Medulla oblongata (tissue), 1 donor: ENCODE measurements around the gene TRAIP.
"Not testable (repeated sequence)": the region's sequence is repeated elsewhere in the genome, so short reads cannot be mapped to it uniquely, and the experiment has no call there.

ENCODE experiments used
- DNase-seq: peaks from one replicate; pipeline ENCODE4 v3.0.0-alpha.2; 2015; ENCODE audit errors: extremely low spot score

Gene TRAIP

GRCh38 chr3:49856181-49857005 lies at the start of gene TRAIP:
TRAIP (minus strand) TSS chr3:49856564; CDS start chr3:49856453, 111 bp downstream.
- DNase-seq: peak; percentile 97

- DNase-seq: not testable (repeated sequence)
Measured at GRCh38 chr3:49904448-49904847, 48.1 kb upstream of the TRAIP start.

GRCh38 chr3:49903451-49904424 lies 47.4 kb upstream of the TRAIP start, which contains the start of gene MST1R:
MST1R (minus strand) TSS chr3:49903873; CDS start chr3:49903609, 264 bp downstream.
- DNase-seq: no peak

- no peak for DNase-seq
Measured at GRCh38 chr3:49902511-49903345, 46.4 kb upstream of the TRAIP start.

- DNase-seq: no peak
Measured at GRCh38 chr3:49901366-49902339, 45.3 kb upstream of the TRAIP start.

- no peak for DNase-seq
Measured at GRCh38 chr3:49900491-49901153, 44.3 kb upstream of the TRAIP start.

GRCh38 chr3:49899815-49900214 lies 43.5 kb upstream of the TRAIP start:
- DNase-seq: no peak

GRCh38 chr3:49898991-49899390 lies 42.6 kb upstream of the TRAIP start:
- no peak for DNase-seq

- DNase-seq: no peak
Measured at GRCh38 chr3:49896345-49896744, 40.0 kb upstream of the TRAIP start.

- DNase-seq: no peak
Measured at GRCh38 chr3:49895791-49896190, 39.4 kb upstream of the TRAIP start.

- DNase-seq: no peak
Measured at GRCh38 chr3:49889296-49889695, 32.9 kb upstream of the TRAIP start.

- no peak for DNase-seq
Measured at GRCh38 chr3:49886922-49887265, 30.5 kb upstream of the TRAIP start.

GRCh38 chr3:49883998-49884397 lies 27.6 kb upstream of the TRAIP start:
- DNase-seq: no peak

- no peak for DNase-seq
Measured at GRCh38 chr3:49882166-49882565, 25.8 kb upstream of the TRAIP start.

GRCh38 chr3:49880581-49881315 lies 24.4 kb upstream of the TRAIP start:
- no peak for DNase-seq

- DNase-seq: no peak
Measured at GRCh38 chr3:49879721-49880120, 23.4 kb upstream of the TRAIP start.

GRCh38 chr3:49878686-49879085 lies 22.3 kb upstream of the TRAIP start:
- DNase-seq: no peak

GRCh38 chr3:49877716-49878115 lies 21.4 kb upstream of the TRAIP start:
- DNase-seq: no peak

GRCh38 chr3:49876567-49876966 lies 20.2 kb upstream of the TRAIP start:
- DNase-seq: no peak
